IPS-15b (cell line): Measurements from ENCODE around the gene FMNL2.

Source experiments
- H3K27me3 ChIP-seq: one replicate; pipeline ENCODE4 v1.6.1; 2013; ENCODE audit warnings: low read length; ENCODE audit not compliant: control insufficient read depth, insufficient read depth
- H3K36me3 ChIP-seq: one replicate; pipeline ENCODE4 v1.6.1; 2013; ENCODE audit warnings: low read length; ENCODE audit not compliant: control insufficient read depth, insufficient read depth
- H3K4me1 ChIP-seq: one replicate; pipeline ENCODE4 v1.6.1; 2013; ENCODE audit warnings: mild to moderate bottlenecking, low read length; ENCODE audit not compliant: control insufficient read depth, insufficient read depth
- H3K4me3 ChIP-seq: one replicate; pipeline ENCODE4 v1.5.1; 2013; ENCODE audit warnings: low read depth, low read length
- H3K9ac ChIP-seq: one replicate; pipeline ENCODE4 v1.6.1; 2013; ENCODE audit warnings: low read depth, mild to moderate bottlenecking, low read length
- H3K9me3 ChIP-seq: one replicate; pipeline ENCODE4 v1.6.1; 2013; ENCODE audit warnings: mild to moderate bottlenecking, low read length; ENCODE audit not compliant: control insufficient read depth, insufficient read depth

Gene FMNL2

GRCh38 chr2:152342259-152343046, 7.5 kb downstream of the FMNL2 start:
- Histone ChIP-seq H3K4me3 (no peak overlapping the region), H3K36me3 (no peaks in the 10 kb centered on the region), H3K9me3 (no peaks in the 10 kb centered on the region), H3K4me1 (peaks cover 14% of the 10 kb centered on the region), H3K9ac (no peak overlapping the region), H3K27me3 (no peaks in the 10 kb centered on the region)

- Histone ChIP-seq H3K9me3 (no peaks in the 10 kb centered on the region), H3K9ac (no peak overlapping the region), H3K27me3 (no peaks in the 10 kb centered on the region), H3K36me3 (no peaks in the 10 kb centered on the region), H3K4me1 (peaks cover 10% of the 10 kb centered on the region), H3K4me3 (no peak overlapping the region)
These were observed 8.5 kb downstream of the FMNL2 start for GRCh38 chr2:152343426-152343825.

GRCh38 chr2:152344579-152345195, 9.7 kb downstream of the FMNL2 start:
- H3K9me3 ChIP-seq: no peaks in the 10 kb centered on the region

GRCh38 chr2:152347076-152347475, 12.1 kb downstream of the FMNL2 start:
- no peak overlapping the region for H3K4me3 ChIP-seq
- no peaks in the 10 kb centered on the region for H3K9me3 ChIP-seq
- H3K9ac ChIP-seq: no peak overlapping the region
- no peaks in the 10 kb centered on the region for H3K36me3 ChIP-seq
- no peaks in the 10 kb centered on the region for H3K27me3 ChIP-seq
- peaks cover 5% of the 10 kb centered on the region for H3K4me1 ChIP-seq

More at GRCh38 chr2:152344579-152345195, 9.7 kb downstream of the FMNL2 start:
- Histone ChIP-seq H3K36me3 (no peaks in the 10 kb centered on the region), H3K4me3 (no peak overlapping the region), H3K4me1 (peaks cover 5% of the 10 kb centered on the region), H3K27me3 (no peaks in the 10 kb centered on the region), H3K9ac (no peak overlapping the region)

- Histone ChIP-seq H3K4me3 (no peak overlapping the region), H3K27me3 (no peaks in the 10 kb centered on the region), H3K4me1 (peaks cover 5% of the 10 kb centered on the region), H3K36me3 (no peaks in the 10 kb centered on the region), H3K9ac (no peak overlapping the region), H3K9me3 (no peaks in the 10 kb centered on the region)
These were observed 13.4 kb downstream of the FMNL2 start for GRCh38 chr2:152348388-152348787.

- H3K36me3 ChIP-seq: no peaks in the 10 kb centered on the region
- H3K4me3 ChIP-seq: no peak overlapping the region
- peaks cover 3% of the 10 kb centered on the region for H3K4me1 ChIP-seq
- H3K9me3 ChIP-seq: no peaks in the 10 kb centered on the region
- no peaks in the 10 kb centered on the region for H3K27me3 ChIP-seq
- no peak overlapping the region for H3K9ac ChIP-seq
These were observed 14.4 kb downstream of the FMNL2 start for GRCh38 chr2:152349416-152349815.

- H3K9ac ChIP-seq: no peak overlapping the region
- H3K4me1 ChIP-seq: no peaks in the 10 kb centered on the region
- H3K36me3 ChIP-seq: no peaks in the 10 kb centered on the region
- H3K4me3 ChIP-seq: no peak overlapping the region
- no peaks in the 10 kb centered on the region for H3K27me3 ChIP-seq
- no peaks in the 10 kb centered on the region for H3K9me3 ChIP-seq
These were observed 15.2 kb downstream of the FMNL2 start for GRCh38 chr2:152350155-152350679.

- H3K27me3 ChIP-seq: no peaks in the 10 kb centered on the region
- no peaks in the 10 kb centered on the region for H3K4me1 ChIP-seq
- H3K4me3 ChIP-seq: no peak overlapping the region
- no peaks in the 10 kb centered on the region for H3K36me3 ChIP-seq
- H3K9me3 ChIP-seq: no peaks in the 10 kb centered on the region
- no peak overlapping the region for H3K9ac ChIP-seq
These were observed 17.6 kb downstream of the FMNL2 start for GRCh38 chr2:152352616-152353015.

GRCh38 chr2:152353364-152353763, 18.4 kb downstream of the FMNL2 start:
- Histone ChIP-seq H3K27me3 (no peaks in the 10 kb centered on the region), H3K4me3 (no peak overlapping the region), H3K9me3 (no peaks in the 10 kb centered on the region), H3K9ac (no peak overlapping the region), H3K36me3 (no peaks in the 10 kb centered on the region), H3K4me1 (no peaks in the 10 kb centered on the region)

- Histone ChIP-seq H3K4me3 (no peak overlapping the region), H3K27me3 (no peaks in the 10 kb centered on the region), H3K9me3 (no peaks in the 10 kb centered on the region), H3K9ac (no peak overlapping the region), H3K4me1 (no peaks in the 10 kb centered on the region), H3K36me3 (no peaks in the 10 kb centered on the region)
These were observed 19.2 kb downstream of the FMNL2 start for GRCh38 chr2:152354069-152354755.

- no peak overlapping the region for H3K9ac ChIP-seq
- no peaks in the 10 kb centered on the region for H3K27me3 ChIP-seq
- H3K4me3 ChIP-seq: no peak overlapping the region
- no peaks in the 10 kb centered on the region for H3K36me3 ChIP-seq
- no peaks in the 10 kb centered on the region for H3K4me1 ChIP-seq
- H3K9me3 ChIP-seq: no peaks in the 10 kb centered on the region
These were observed 19.9 kb downstream of the FMNL2 start for GRCh38 chr2:152354909-152355308.
